ENCODE measurements around the gene INTS1. TPM values are rescaled to one million over a fixed set of nuclear protein-coding genes. Genes with fewer than 3 reads are reported as not detected.
"Not testable (repeated sequence)": the region's sequence is repeated elsewhere in the genome, so short reads cannot be mapped to it uniquely, and the experiment has no call there.

INTS1 gene
- polyA plus RNA-seq, 5 donors: 38.0 to 68.0 (median 51.8) TPM

GRCh38 chr7:1449501-1449900, 54.7 kb downstream of the INTS1 start:
- no peak for DNase-seq

GRCh38 chr7:1448958-1449357, 55.2 kb downstream of the INTS1 start:
- no peak for DNase-seq

DNA sequence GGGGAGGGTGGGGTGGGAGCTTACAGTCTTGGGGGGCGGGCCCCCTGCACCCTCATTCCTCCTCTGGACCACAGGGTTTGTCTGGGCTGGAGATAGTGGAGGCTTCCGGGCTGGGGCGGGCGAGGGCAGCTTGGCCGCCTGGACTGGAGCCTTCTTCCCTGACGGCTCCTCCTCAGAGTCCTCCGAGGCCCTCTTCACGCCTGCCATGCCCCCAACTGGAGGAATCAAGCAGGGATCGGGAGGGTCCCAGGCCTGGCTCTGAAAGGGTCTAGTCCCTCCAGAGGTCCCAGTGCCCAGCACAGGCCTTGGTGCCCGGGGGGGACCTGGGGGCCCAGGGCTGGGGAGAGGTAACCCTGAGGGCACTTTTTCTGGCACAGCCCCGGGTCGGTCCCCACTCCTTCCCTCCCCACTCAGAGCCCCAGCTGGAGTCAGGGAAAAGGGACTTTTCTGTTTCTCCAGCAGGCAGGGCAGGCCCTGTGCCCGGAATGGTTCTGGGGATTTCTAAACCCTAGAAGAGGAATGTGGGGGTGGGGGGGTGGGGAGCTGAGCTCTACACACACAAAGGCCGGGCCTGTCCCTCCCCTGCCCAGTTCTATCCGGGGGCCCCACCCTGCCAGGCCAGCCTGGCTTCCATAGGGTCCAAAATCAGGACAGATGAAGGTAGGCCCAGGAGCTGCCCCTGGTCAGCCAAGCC, 56.5 kb downstream of the INTS1 start:
- peak; percentile 33 to 44 for DNase-seq

- DNase-seq: no peak
Observed at GRCh38 chr7:1447112-1447511, 57.1 kb downstream of the INTS1 start.

GRCh38 chr7:1446620-1447032, 57.6 kb downstream of the INTS1 start:
- DNase-seq: no peak

GRCh38 chr7:1446026-1446425, 58.2 kb downstream of the INTS1 start:
- not testable (repeated sequence) for DNase-seq

- DNase-seq: no peak
Observed at GRCh38 chr7:1445341-1445740, 58.8 kb downstream of the INTS1 start.

DNA sequence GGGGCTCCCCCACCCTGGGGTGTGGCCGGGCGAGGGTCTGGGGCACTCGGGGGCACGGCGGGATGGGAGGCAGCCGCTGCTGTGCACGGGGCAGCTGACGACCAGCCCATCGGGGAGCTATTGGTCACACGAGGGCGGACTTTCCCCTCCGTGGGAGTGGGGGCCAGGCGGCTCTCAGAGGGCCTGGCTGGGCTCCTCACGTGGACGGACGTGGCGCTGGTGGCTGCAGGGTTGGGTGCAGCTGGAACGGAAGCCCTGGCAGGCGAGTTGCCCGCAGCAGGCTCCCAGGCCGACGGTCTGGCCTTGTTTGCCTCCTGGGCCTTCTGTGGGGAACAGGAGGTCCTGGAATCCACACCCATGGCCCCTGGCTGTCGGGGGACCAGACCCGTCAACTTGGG, 59.3 kb downstream of the INTS1 start:
- no peak for DNase-seq

GRCh38 chr7:1444214-1444924, 59.8 kb downstream of the INTS1 start:
- no peak for DNase-seq

GRCh38 chr7:1443587-1444200, 60.5 kb downstream of the INTS1 start:
- not testable (repeated sequence) for DNase-seq

GRCh38 chr7:1442355-1443124, 61.6 kb downstream of the INTS1 start:
- no peak for DNase-seq

- DNase-seq: no peak
Observed at GRCh38 chr7:1441615-1442354, 62.4 kb downstream of the INTS1 start.

DNA sequence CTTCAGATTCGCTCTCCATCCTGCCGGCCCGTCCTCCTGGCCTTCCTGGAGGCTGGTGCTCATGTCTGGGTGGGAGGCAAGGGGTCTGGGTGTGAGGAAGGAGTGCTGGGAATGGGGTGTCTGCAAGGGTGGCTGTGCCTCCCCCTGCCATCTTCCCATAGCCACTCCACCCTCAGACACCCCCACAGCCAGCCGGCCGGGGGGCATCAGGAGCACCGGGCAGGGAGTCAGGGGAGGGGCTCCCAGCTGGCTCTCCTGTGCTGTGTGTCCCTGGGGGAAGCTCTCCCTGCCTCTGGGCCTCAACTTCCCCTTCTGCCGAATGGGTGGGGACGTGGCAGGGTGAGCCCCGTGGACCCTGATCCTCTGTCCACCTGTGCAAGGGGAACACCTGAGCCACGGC, 63.6 kb downstream of the INTS1 start:
- no peak for DNase-seq

GRCh38 chr7:1439373-1440363, 64.5 kb downstream of the INTS1 start:
- no peak for DNase-seq

DNA sequence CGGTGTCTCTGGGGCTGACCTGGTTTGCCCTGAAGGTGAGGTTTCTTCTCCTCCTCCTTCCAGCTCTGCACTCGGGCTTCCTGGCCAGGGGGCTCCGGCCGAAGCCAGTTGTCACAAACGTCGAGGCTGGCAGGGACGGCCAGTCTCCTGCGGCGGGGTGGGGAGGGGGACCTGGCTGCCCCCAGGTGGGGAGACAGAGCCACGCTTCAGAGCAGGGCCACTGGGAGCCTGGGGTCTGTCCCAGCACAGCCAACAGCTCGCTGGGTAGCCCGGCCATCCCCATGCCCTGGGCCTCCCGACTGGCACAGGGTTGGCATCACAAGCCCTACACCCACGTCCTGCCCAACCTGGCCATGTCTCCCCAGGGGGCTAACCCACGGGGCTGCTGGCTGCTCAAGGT, 65.4 kb downstream of the INTS1 start:
- no peak for DNase-seq

- DNase-seq: no peak
Observed at GRCh38 chr7:1438208-1438607, 66.0 kb downstream of the INTS1 start.

DNA sequence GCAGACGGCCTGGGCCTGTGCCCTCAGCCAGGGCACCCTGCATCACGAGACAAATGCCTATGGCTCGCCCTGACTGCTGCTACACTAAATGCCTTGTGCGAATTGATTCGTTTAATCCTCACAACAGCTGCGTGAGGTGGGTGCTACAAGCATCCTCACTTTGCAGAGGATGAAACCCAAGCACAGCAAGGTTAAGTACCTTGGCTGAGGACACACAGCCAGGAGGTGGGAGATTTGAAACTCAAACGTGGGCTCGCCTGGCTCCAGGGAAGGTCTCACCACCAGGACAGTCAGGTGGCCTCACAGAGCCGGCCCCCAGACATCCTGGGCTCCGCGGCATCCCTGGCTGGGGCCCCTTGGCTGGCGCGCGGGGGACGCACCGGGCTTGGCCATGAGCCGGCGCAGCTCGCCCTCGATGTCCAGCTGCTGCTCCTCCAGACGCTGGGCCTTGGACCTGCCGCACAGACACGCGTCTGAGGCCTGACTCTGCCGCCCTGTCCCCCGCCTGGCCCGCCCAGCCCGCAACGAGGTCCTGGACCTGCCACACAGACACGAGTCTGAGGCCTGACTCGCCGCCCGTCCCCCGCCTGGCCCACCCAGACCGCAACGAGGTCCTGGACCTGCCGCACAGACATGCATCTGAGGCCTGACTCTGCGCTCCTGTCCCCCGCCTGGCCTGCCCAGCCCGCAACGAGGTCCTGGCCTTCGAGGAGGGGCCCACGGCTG, 66.9 kb downstream of the INTS1 start:
- no peak for DNase-seq

DNA sequence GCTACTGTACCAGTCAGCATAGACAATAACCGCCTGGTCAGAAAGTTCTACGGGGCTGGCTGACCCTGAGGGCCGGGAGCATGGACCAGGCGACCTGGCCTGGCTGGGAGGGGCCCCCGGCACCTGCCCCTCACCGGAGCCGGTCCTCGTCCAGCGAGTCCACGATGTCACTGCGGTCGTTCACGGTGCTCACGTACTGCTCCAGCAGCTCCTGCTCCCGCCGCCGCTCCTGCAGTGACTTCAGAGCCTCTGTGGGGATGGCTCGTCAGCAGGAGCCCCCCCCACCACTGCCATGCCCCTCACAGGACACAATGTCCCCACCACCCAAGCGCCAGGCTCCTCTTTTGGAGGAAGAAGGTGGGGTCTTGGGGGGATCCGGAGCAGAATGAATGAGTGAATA, 67.6 kb downstream of the INTS1 start:
- DNase-seq: no peak

GRCh38 chr7:1434891-1435670, 69.1 kb downstream of the INTS1 start:
- DNase-seq: no peak
